PC-9 (cell line): ENCODE data around the gene GIMAP5.

Experiments
- EZH2 ChIP-seq: fragments of 200-600 bp; sonication (generic); IDR thresholded peaks from 2 replicates; pipeline ENCODE4 v1.8.0; 2017; ENCODE audit warnings: antibody characterized with exemption, low read depth
- TF ChIP-seq, protein P1 (sequence below): fragments of 200-600 bp; sonication (generic); conservative IDR thresholded peaks from 2 replicates; pipeline ENCODE4 v1.6.1; 2017; ENCODE audit warnings: mixed run types, antibody characterized with exemption, mild to moderate bottlenecking, moderate library complexity

DNA sequence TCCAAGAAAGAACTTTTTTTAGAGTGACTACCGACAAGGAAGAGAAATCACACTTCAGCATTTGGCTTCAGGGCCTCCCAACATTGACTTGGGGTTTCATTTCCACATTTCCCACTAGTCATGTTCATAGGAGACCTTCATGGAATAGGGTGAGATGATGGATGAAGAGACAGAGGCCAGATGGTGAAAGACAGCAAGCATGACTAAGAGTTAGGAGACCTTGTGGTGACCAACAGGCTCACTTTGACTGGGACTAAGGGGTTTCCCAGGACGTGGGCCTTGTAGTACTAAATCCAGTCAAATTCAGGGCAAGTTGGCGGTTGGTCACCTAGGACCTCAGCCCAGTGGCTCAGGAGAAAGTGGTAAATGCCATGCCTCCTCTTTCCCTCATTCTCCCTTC, 3.0 kb upstream of the GIMAP5 start:
- TF ChIP-seq, protein P1, sequence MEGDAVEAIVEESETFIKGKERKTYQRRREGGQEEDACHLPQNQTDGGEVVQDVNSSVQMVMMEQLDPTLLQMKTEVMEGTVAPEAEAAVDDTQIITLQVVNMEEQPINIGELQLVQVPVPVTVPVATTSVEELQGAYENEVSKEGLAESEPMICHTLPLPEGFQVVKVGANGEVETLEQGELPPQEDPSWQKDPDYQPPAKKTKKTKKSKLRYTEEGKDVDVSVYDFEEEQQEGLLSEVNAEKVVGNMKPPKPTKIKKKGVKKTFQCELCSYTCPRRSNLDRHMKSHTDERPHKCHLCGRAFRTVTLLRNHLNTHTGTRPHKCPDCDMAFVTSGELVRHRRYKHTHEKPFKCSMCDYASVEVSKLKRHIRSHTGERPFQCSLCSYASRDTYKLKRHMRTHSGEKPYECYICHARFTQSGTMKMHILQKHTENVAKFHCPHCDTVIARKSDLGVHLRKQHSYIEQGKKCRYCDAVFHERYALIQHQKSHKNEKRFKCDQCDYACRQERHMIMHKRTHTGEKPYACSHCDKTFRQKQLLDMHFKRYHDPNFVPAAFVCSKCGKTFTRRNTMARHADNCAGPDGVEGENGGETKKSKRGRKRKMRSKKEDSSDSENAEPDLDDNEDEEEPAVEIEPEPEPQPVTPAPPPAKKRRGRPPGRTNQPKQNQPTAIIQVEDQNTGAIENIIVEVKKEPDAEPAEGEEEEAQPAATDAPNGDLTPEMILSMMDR, result no peak
- TF ChIP-seq EZH2, result no peak
